KMS-11 (cell line): ENCODE results near the gene KDM4B.

Source experiments
- H2AFZ ChIP-seq: fragments of 200-600 bp; sonication (generic); 2 replicates; pipeline ENCODE4 v1.6.1; 2016; ENCODE audit warnings: antibody characterized with exemption, mixed run types, low read depth
- H3K27ac ChIP-seq: fragments of 200-600 bp; sonication (generic); 2 replicates; pipeline ENCODE4 v1.6.1; 2016; ENCODE audit warnings: mild to moderate bottlenecking, mixed run types
- H3K27me3 ChIP-seq: fragments of 200-600 bp; sonication (generic); 2 replicates; pipeline ENCODE4 v1.6.1; 2017; ENCODE audit warnings: mild to moderate bottlenecking, low read depth, mixed run types, moderate library complexity; ENCODE audit not compliant: insufficient read depth
- H3K36me3 ChIP-seq: fragments of 200-600 bp; sonication (generic); 2 replicates; pipeline ENCODE4 v1.6.1; 2017; ENCODE audit warnings: mild to moderate bottlenecking, mixed run types; ENCODE audit not compliant: insufficient read depth
- H3K4me1 ChIP-seq: fragments of 200-600 bp; sonication (generic); 2 replicates; pipeline ENCODE4 v1.6.1; 2016; ENCODE audit warnings: mild to moderate bottlenecking, low read depth, mixed run types; ENCODE audit not compliant: poor library complexity, severe bottlenecking
- H3K4me2 ChIP-seq: fragments of 200-600 bp; sonication (generic); 2 replicates; pipeline ENCODE4 v1.7.0; 2016; ENCODE audit warnings: mild to moderate bottlenecking, mixed run types
- H3K4me3 ChIP-seq: fragments of 200-600 bp; sonication (generic); IDR thresholded peaks from 2 replicates; pipeline ENCODE4 v1.6.1; 2017; ENCODE audit warnings: low read depth, low read length, mixed read lengths; ENCODE audit not compliant: insufficient read depth
- H3K79me2 ChIP-seq: fragments of 200-600 bp; sonication (generic); 2 replicates; pipeline ENCODE4 v1.6.1; 2016; ENCODE audit warnings: low read depth, mixed run types; ENCODE audit not compliant: insufficient read depth
- H3K9ac ChIP-seq: fragments of 200-600 bp; sonication (generic); 2 replicates; pipeline ENCODE4 v1.6.1; 2016; ENCODE audit warnings: mild to moderate bottlenecking, mixed run types
- H4K20me1 ChIP-seq: fragments of 200-600 bp; sonication (generic); 2 replicates; pipeline ENCODE4 v1.6.1; 2016; ENCODE audit warnings: mild to moderate bottlenecking, mixed run types; ENCODE audit not compliant: insufficient read depth
- TF ChIP-seq, protein P1 (sequence below): fragments of 200-600 bp; sonication (generic); conservative IDR thresholded peaks from 2 replicates; pipeline ENCODE4 v1.6.1; 2017; ENCODE audit warnings: low read depth, mild to moderate bottlenecking, antibody characterized with exemption, low read length, moderate library complexity, mixed read lengths

The KDM4B gene

DNA sequence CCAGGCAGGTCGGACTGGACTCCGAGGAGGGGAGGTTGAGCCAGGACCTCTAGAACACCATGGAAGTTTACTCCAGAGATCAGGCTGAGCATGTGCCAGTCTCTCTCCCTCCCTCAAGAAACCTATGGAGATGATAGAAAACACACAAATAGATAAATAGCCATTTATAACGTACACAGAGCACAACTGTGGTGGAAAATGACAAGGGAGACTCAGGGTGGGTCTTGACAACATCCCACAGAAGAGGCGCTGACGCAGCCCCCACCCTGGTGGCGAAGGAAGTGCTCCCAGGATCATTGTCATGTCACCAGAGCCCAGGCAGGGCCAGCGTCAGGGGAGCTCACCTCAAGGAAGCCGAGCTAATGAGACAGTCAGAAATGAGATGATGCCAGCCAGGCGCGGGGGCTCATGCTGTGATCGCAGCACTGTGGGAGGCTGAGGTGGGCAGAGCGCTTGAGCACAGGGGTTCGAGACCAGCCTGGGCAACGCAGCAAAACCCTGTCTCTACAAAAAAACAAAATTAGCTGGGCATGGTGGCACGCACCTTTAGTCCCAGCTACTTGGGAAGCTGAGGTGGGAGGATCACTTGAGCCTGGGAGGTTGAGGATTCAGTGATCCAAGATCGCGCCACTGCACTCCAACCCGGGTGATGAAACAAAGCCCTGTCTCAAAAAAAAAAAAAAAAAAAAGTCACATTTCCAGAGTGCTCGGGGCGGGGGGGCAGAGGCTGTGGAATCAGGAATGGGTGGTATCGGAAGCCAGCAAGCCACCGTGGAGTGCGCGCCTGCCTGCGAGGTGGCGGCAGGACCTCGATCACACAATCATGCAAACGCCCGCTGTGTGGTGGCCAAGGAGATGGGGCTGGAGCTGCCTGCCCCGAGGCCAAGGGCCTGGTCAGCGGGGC lies 178.4 kb downstream of the KDM4B start:
- H3K27me3 ChIP-seq = no peaks in the 10 kb centered on the region
- no peaks in the 10 kb centered on the region for H3K79me2 ChIP-seq
- H3K36me3 ChIP-seq = no peaks in the 10 kb centered on the region
- H4K20me1 ChIP-seq = no peaks in the 10 kb centered on the region
- no peak overlapping the region for H3K27ac ChIP-seq
- TF ChIP-seq, protein P1, sequence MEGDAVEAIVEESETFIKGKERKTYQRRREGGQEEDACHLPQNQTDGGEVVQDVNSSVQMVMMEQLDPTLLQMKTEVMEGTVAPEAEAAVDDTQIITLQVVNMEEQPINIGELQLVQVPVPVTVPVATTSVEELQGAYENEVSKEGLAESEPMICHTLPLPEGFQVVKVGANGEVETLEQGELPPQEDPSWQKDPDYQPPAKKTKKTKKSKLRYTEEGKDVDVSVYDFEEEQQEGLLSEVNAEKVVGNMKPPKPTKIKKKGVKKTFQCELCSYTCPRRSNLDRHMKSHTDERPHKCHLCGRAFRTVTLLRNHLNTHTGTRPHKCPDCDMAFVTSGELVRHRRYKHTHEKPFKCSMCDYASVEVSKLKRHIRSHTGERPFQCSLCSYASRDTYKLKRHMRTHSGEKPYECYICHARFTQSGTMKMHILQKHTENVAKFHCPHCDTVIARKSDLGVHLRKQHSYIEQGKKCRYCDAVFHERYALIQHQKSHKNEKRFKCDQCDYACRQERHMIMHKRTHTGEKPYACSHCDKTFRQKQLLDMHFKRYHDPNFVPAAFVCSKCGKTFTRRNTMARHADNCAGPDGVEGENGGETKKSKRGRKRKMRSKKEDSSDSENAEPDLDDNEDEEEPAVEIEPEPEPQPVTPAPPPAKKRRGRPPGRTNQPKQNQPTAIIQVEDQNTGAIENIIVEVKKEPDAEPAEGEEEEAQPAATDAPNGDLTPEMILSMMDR = no peak
- no peaks in the 10 kb centered on the region for H3K4me1 ChIP-seq
- H3K9ac ChIP-seq = no peak overlapping the region
- no peak overlapping the region for H3K4me3 ChIP-seq
- H2AFZ ChIP-seq = no peak overlapping the region
- no peak overlapping the region for H3K4me2 ChIP-seq

DNA sequence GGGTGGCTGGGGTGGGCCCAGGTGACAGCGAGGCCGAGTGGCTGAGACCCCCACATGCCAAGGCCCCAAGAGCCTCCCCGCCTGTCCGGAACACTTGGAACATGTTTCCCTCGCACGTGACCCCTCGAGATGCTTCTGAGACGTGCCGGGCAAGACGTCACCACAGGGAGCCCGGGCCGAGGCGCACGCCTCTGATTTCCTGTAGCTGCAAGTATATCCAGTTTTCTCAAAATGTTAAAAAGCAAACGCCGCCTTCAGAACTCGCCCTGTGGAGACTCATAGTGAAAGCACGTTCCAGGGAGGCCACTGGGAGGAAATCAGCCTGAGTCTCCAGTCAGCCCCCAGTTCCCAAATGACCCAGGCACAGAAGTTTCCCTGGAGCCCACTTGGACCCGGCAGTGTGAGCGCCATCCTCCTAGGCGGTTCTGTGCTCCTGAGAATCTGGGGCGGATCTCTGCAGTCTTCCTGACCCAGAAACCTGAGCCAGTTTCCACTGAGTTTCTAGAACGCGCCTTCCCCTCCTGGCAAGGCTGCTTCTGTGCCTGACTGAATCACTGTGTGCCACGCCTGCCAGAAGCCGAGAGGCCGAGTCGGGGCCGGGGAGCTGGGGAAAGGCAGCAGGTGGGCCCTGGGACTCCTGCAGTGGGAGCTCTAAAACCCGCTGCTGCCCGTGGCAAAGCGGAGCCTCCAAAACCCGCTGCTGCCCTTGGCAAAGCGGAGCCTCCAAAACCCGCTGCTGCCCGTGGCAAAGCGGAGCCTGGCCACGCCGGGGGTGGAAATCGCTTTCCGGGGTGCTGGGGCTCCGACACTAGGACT lies 179.3 kb downstream of the KDM4B start:
- Histone ChIP-seq H3K4me2 (no peak overlapping the region), H3K9ac (no peak overlapping the region), H4K20me1 (no peaks in the 10 kb centered on the region), H3K27ac (no peak overlapping the region), H3K36me3 (no peaks in the 10 kb centered on the region), H3K79me2 (no peaks in the 10 kb centered on the region), H3K4me3 (no peak overlapping the region), H3K4me1 (no peaks in the 10 kb centered on the region), H3K27me3 (no peaks in the 10 kb centered on the region), H2AFZ (no peak overlapping the region)
- TF ChIP-seq, protein P1 = no peak

DNA sequence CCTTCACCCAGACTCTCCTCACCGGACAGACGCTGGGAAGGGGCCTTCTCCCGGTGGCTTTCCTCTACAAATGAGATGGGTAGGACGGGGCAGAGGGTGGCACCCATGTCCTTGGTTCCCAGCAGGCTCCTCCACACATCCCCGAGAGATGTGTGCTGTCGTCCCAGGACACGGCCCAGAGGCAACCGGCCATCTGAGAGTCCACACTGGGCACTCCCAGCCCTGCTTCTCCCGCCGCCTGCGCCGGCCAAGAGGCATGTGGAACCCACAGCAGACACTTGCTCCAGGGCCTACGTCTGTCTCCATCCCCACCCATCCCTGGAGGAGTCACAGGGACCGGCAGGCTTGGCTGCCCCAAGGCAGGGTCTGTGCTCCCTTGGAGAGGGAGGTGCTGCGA lies 179.9 kb downstream of the KDM4B start:
- Histone ChIP-seq H4K20me1 (no peaks in the 10 kb centered on the region), H3K27me3 (no peaks in the 10 kb centered on the region), H3K36me3 (no peaks in the 10 kb centered on the region), H2AFZ (no peak overlapping the region), H3K4me2 (no peak overlapping the region), H3K79me2 (no peaks in the 10 kb centered on the region), H3K27ac (no peak overlapping the region), H3K4me3 (no peak overlapping the region), H3K9ac (no peak overlapping the region), H3K4me1 (no peaks in the 10 kb centered on the region)
- TF ChIP-seq, protein P1 = no peak

DNA sequence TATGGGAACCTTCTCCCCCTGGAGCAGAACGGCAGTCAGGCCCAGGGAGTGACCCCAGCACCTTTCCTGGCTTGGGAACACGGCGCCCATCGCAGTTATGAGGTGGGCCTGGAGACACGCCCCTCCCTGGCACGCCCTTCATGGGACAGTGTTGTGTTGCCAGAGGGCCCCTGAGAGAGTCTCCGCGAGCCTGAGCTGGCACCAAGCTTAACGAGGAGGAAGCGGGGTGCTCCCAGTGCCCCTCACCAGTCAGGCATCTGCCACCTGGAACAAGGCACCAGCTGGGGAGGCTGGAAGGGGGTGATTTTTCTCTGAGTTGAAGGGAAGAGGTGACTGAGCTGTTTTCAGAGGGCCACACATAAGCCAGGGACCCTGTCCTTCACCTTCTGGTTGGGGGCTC lies 180.6 kb downstream of the KDM4B start:
- Histone ChIP-seq H3K4me2 (no peak overlapping the region), H3K4me1 (no peaks in the 10 kb centered on the region), H3K27ac (no peak overlapping the region), H3K36me3 (no peaks in the 10 kb centered on the region), H2AFZ (no peak overlapping the region), H3K79me2 (no peaks in the 10 kb centered on the region), H4K20me1 (no peaks in the 10 kb centered on the region), H3K4me3 (no peak overlapping the region), H3K27me3 (no peaks in the 10 kb centered on the region), H3K9ac (no peak overlapping the region)
- TF ChIP-seq, protein P1 = no peak
